Effector CD4-positive, alpha-beta T cell (primary cell): ENCODE results near the gene TPPP.

Experiments used
- DNase-seq: peaks from one replicate; pipeline ENCODE4 v3.0.0-alpha.2; 2020

Gene TPPP

GRCh38 chr5:664343-664993 lies 28.7 kb downstream of the TPPP start:
- DNase-seq, result no peak

- no peak for DNase-seq
These were observed 29.5 kb downstream of the TPPP start for GRCh38 chr5:663436-664342.

- no peak for DNase-seq
These were observed 30.3 kb downstream of the TPPP start for GRCh38 chr5:662751-663435.

GRCh38 chr5:661891-662750 lies 31.0 kb downstream of the TPPP start:
- DNase-seq, result no peak

GRCh38 chr5:660491-661030 lies 32.6 kb downstream of the TPPP start:
- DNase-seq, result no peak

- no peak for DNase-seq
These were observed 33.5 kb downstream of the TPPP start for GRCh38 chr5:659496-660263.

- DNase-seq, result no peak
These were observed 35.0 kb downstream of the TPPP start for GRCh38 chr5:658103-658502.

- DNase-seq, result no peak
These were observed 35.6 kb downstream of the TPPP start for GRCh38 chr5:657570-657969.

- DNase-seq, result no peak
These were observed 37.7 kb downstream of the TPPP start for GRCh38 chr5:655406-655805.

GRCh38 chr5:654071-654778 lies 38.9 kb downstream of the TPPP start:
- no peak for DNase-seq

- no peak for DNase-seq
These were observed 40.3 kb downstream of the TPPP start for GRCh38 chr5:652773-653350.

GRCh38 chr5:652023-652515 lies 41.1 kb downstream of the TPPP start:
- DNase-seq, result no peak

GRCh38 chr5:651296-652022 lies 41.7 kb downstream of the TPPP start:
- no peak for DNase-seq

GRCh38 chr5:647727-648126 lies 45.4 kb downstream of the TPPP start:
- no peak for DNase-seq

GRCh38 chr5:647311-647710 lies 45.8 kb downstream of the TPPP start:
- DNase-seq, result no peak

- DNase-seq, result no peak
These were observed 46.6 kb downstream of the TPPP start for GRCh38 chr5:646396-647201.

- no peak for DNase-seq
These were observed 47.7 kb downstream of the TPPP start for GRCh38 chr5:645421-645820.

GRCh38 chr5:644971-645370 lies 48.2 kb downstream of the TPPP start:
- no peak for DNase-seq

- DNase-seq, result no peak
These were observed 48.6 kb downstream of the TPPP start for GRCh38 chr5:644509-644908.
